Adrenal gland (tissue), 12 donors: Measurements from ENCODE around the gene GBA2. TPM values are rescaled to one million over a fixed set of nuclear protein-coding genes. Genes with fewer than 3 reads are reported as not detected.

Experiments used
- DNase-seq, 7 donors: peaks; one replicate each; pipeline ENCODE4 v3.0.0-alpha.2; 2019 to 2020
- H3K27ac ChIP-seq, 5 donors: fragments of 200-600 bp; sonication (generic) in 4 of 5; 1 replicate in 3 of 5; 2 replicates in 2 of 5; pipeline versions ENCODE4 v1.5.1 to v1.8.0; 2016 to 2020; ENCODE audit warnings: mild to moderate bottlenecking in 1 of 5
- H3K27me3 ChIP-seq: fragments of 200-600 bp; 2 replicates; pipeline ENCODE4 v1.8.0; 2021
- H3K36me3 ChIP-seq, 2 donors: fragments of 200-600 bp; replicated peaks in 1 of 2; 1 replicate in 1 of 2; 2 replicates in 1 of 2; pipeline versions ENCODE4 v1.5.1 to v1.8.0; 2018 to 2022
- H3K4me1 ChIP-seq, 2 donors: fragments of 200-600 bp; replicated peaks in 1 of 2; 1 replicate in 1 of 2; 2 replicates in 1 of 2; pipeline versions ENCODE4 v1.5.1 to v1.8.0; 2018 to 2021
- H3K4me3 ChIP-seq, 4 donors: fragments of 200-600 bp; sonication (generic) in 3 of 4; one replicate each; pipeline ENCODE4 v1.5.1; 2016 to 2018
- H3K9me3 ChIP-seq, 3 donors: fragments of 200-600 bp; sonication (generic) in 1 of 3; replicated peaks in 1 of 3; 1 replicate in 2 of 3; 2 replicates in 1 of 3; pipeline versions ENCODE4 v1.5.1 to v1.8.0; 2016 to 2021
- POLR2A ChIP-seq, 2 donors: fragments of 450-650 bp; IDR thresholded peaks; one replicate each; pipeline ENCODE4 v1.6.1; 2017; ENCODE audit warnings: antibody characterized with exemption in 2 of 2, mild to moderate bottlenecking in 2 of 2, moderate library complexity in 1 of 2
- WGBS, 4 donors: extraction: QIAGEN DNeasy Blood & Tissue Kit in 2 of 4; methylation state at CpG; one replicate each; pipeline versions ENCODE4 v1.1.5 to v1.1.7; 2013 to 2017; 5-methylcytosine and 5-hydroxymethylcytosine counted together
- intact Hi-C, 2 donors: fragments of 100-400 bp; cut with DNase I; formaldehyde crosslinking; loops; one replicate each; pipeline versions ENCODE4 v1.14.1 to v1.15.0; 2022 to 2023
- polyA plus RNA-seq, 3 donors: library from polyadenylated mRNA; stranded (reverse); fragments of 200-250 nt in 2 of 3; fragments of 350-450 nt in 1 of 3; fragmentation: Illumina TruSeq in 1 of 3; extraction: RNeasy Lipid Tissue Mini Kit (QIAGEN cat#74804) in 1 of 3; gene quantifications; one replicate each; pipeline ENCODE4 v1.2.3, GENCODE V29; 2013 to 2014
- total RNA-seq, 9 donors: library from RNA; depleted of rRNA in 4 of 9; stranded (reverse); fragments of >200 nt in 4 of 9; fragments of 120-200 nt in 1 of 9; fragmentation: NEBNext Ultra II Directional in 1 of 9; extraction: Animal tissue kit (Norgen Biotek cat#: 25700) in 1 of 9; gene quantifications; one replicate each; pipeline versions ENCODE4 v1.1.0 to v1.2.4, GENCODE V29; 2013 to 2023
- TF ChIP-seq, protein P1 (sequence below), 6 experiments: fragments of 450-650 bp in 4 of 6; fragments of 200-600 bp in 2 of 6; sonication (generic) in 1 of 6; IDR thresholded peaks; 1 replicate in 5 of 6; 2 replicates in 1 of 6; pipeline versions ENCODE4 v1.5.1 to v1.8.0; 2016 to 2021; ENCODE audit warnings: antibody characterized with exemption in 6 of 6, mild to moderate bottlenecking in 2 of 6, moderate library complexity in 1 of 6
- donor health status: healthy with polysubstance abuse.
- donor health status: Bipolar disorder and iron deficiency.
- donor health status: DM: yes; HTN: yes; CAD: no.
- donor health status: DM: no; HTN: no; CAD: no.
- donor health status: DM: no; HTN: no; CAD: no.
- donor health status: DM: yes; HTN: yes; CAD: no.

GBA2 gene
- total and polyA plus RNA-seq, 12 donors, result 28.5 to 84.8 (median 52.7) TPM

DNA sequence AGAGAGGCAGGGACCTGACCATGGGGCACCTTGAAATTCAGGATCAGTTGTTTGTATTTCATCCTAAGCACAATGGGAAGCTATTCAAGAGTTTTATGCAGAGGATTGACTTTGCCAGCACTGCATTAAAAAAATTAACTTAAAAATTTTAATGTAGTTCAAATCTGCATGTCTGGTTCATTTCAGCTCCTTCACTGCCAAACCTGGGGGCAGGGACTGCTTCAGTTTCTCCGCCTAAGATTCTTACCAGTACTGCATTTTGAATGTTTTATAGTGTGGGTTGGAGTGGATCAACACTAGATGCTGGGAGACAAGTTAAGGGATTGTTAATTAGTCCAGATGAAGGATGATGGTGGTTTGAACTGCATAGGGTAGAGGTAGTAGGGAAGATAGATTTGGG lies 20.7 kb upstream of the GBA2 start:
- H3K9me3 ChIP-seq, result no peaks in the 10 kb centered on the region
- TF ChIP-seq, protein P1, sequence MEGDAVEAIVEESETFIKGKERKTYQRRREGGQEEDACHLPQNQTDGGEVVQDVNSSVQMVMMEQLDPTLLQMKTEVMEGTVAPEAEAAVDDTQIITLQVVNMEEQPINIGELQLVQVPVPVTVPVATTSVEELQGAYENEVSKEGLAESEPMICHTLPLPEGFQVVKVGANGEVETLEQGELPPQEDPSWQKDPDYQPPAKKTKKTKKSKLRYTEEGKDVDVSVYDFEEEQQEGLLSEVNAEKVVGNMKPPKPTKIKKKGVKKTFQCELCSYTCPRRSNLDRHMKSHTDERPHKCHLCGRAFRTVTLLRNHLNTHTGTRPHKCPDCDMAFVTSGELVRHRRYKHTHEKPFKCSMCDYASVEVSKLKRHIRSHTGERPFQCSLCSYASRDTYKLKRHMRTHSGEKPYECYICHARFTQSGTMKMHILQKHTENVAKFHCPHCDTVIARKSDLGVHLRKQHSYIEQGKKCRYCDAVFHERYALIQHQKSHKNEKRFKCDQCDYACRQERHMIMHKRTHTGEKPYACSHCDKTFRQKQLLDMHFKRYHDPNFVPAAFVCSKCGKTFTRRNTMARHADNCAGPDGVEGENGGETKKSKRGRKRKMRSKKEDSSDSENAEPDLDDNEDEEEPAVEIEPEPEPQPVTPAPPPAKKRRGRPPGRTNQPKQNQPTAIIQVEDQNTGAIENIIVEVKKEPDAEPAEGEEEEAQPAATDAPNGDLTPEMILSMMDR (IDR thresholded peaks at IDR 0.05), result no peak
- no peak for TF ChIP-seq POLR2A (IDR thresholded peaks at IDR 0.05)
- WGBS, 4 donors, result 88 to 100% (median 94%) methylated on average over 1 of the region's 1 CpG
- H3K4me3 ChIP-seq, result no peak overlapping the region
- H3K27ac ChIP-seq, result no peak overlapping the region
- H3K36me3 ChIP-seq, result no peaks in the 10 kb centered on the region
- H3K27me3 ChIP-seq, result no peaks in the 10 kb centered on the region
- H3K4me1 ChIP-seq, result peaks cover 18 to 23% of the 10 kb centered on the region in 2 donors
- intact Hi-C loops, result no loop called here
- DNase-seq, result no peak

DNA sequence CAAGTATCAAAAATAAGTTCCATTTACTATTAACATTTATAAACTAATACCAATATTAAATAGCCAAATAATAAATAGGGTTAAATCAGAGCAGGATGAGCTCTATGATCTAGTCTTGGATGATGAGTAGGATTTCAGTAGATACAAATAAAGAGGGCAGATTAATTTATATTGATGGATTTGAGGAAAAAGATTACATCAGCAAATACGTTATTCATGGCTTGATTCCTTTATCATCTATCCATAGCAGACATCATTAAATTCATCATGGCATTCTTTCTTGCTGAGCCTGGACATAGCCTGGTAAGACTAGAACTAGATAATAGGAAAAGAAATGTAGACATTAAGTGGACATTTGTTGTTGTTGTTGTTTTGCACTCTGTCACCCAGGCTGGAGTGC lies 18.4 kb upstream of the GBA2 start:
- intact Hi-C loops, result no loop called here
- Histone ChIP-seq H3K9me3 (no peaks in the 10 kb centered on the region), H3K4me3 (no peak overlapping the region), H3K36me3 (no peaks in the 10 kb centered on the region), H3K4me1 (peaks cover 18 to 23% of the 10 kb centered on the region in 2 donors), H3K27me3 (no peaks in the 10 kb centered on the region), H3K27ac (no peak overlapping the region)
- DNase-seq, result no peak
- no peak for TF ChIP-seq POLR2A (IDR thresholded peaks at IDR 0.05)
- TF ChIP-seq, protein P1 (IDR thresholded peaks at IDR 0.05), result no peak
- WGBS, 4 donors, result 77 to 96% (median 88%) methylated on average over 1 of the region's 1 CpG

DNA sequence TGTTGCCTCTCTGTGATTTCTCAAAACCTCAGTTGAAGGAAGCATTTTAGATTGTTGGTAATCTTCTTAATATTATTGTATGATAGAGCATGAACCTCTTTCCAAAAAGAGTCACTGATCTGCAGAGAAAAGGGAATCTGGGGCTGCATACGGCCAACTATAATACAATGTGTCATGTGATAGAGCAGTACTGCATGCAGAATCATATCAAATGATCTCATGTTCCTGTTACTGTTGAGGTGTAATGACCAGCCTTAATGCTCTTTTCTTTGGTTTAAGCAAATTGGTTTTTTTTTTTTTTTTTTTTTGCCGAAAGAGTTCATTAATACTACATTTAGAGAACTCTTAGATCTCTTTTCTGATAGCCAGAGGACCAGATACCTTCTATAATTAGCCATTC lies 18.0 kb upstream of the GBA2 start:
- WGBS, 4 donors, result 77 to 98% (median 83%) methylated on average over 2 of the region's 2 CpGs
- intact Hi-C loops, result no loop called here
- TF ChIP-seq, protein P1 (IDR thresholded peaks at IDR 0.05), result no peak
- TF ChIP-seq POLR2A (IDR thresholded peaks at IDR 0.05), result no peak
- H3K4me3 ChIP-seq, result no peak overlapping the region
- peaks cover 18 to 20% of the 10 kb centered on the region in 2 donors for H3K4me1 ChIP-seq
- DNase-seq, result no peak
- no peaks in the 10 kb centered on the region for H3K36me3 ChIP-seq
- no peaks in the 10 kb centered on the region for H3K9me3 ChIP-seq
- no peaks in the 10 kb centered on the region for H3K27me3 ChIP-seq
- no peak overlapping the region for H3K27ac ChIP-seq

DNA sequence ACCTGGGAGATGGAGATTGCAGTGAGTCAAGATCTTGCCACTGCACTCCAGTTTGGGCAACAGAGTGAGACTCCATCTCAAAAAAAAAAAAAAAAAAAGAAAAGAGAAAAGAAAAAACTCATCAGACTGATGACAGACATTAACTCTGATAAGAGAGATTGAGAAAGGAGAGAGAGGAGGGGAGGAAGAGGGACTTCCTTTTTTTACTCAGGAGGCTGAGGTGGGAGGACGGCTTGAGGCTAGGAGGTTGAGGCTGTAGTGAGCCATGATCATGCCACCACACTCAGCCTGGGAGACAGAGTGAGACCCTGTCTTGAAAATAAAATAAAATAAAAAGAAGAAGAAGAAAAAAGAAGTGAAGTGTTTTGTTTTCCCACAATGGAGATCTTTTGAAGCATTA lies 14.8 kb upstream of the GBA2 start:
- no peaks in the 10 kb centered on the region for H3K36me3 ChIP-seq
- no peak overlapping the region for H3K27ac ChIP-seq
- H3K27me3 ChIP-seq, result no peaks in the 10 kb centered on the region
- no peak for DNase-seq
- intact Hi-C loops, result no loop called here
- WGBS, 4 donors, result 93 to 100% (median 95%) methylated on average over 1 of the region's 1 CpG
- no peak overlapping the region for H3K4me3 ChIP-seq
- H3K9me3 ChIP-seq, result no peaks in the 10 kb centered on the region
- TF ChIP-seq, protein P1 (IDR thresholded peaks at IDR 0.05), result no peak
- TF ChIP-seq POLR2A (IDR thresholded peaks at IDR 0.05), result no peak
- H3K4me1 ChIP-seq, result peaks cover 0 to 2% of the 10 kb centered on the region in 2 donors
